GM18508 (cell line): Measurements from ENCODE around the gene THUMPD3.
A peak's percentile ranks its signal among the peaks of the same experiment; 100 is the strongest.

Experiments used
- ATAC-seq: cut with Tn5 transposase; IDR thresholded peaks from one replicate; pipeline ENCODE4 v1.9.1; 2021; ENCODE audit warnings: moderate number of reproducible peaks; ENCODE audit not compliant: insufficient read depth, unreplicated experiment

The THUMPD3 gene, protein sequence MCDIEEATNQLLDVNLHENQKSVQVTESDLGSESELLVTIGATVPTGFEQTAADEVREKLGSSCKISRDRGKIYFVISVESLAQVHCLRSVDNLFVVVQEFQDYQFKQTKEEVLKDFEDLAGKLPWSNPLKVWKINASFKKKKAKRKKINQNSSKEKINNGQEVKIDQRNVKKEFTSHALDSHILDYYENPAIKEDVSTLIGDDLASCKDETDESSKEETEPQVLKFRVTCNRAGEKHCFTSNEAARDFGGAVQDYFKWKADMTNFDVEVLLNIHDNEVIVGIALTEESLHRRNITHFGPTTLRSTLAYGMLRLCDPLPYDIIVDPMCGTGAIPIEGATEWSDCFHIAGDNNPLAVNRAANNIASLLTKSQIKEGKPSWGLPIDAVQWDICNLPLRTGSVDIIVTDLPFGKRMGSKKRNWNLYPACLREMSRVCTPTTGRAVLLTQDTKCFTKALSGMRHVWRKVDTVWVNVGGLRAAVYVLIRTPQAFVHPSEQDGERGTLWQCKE

DNA sequence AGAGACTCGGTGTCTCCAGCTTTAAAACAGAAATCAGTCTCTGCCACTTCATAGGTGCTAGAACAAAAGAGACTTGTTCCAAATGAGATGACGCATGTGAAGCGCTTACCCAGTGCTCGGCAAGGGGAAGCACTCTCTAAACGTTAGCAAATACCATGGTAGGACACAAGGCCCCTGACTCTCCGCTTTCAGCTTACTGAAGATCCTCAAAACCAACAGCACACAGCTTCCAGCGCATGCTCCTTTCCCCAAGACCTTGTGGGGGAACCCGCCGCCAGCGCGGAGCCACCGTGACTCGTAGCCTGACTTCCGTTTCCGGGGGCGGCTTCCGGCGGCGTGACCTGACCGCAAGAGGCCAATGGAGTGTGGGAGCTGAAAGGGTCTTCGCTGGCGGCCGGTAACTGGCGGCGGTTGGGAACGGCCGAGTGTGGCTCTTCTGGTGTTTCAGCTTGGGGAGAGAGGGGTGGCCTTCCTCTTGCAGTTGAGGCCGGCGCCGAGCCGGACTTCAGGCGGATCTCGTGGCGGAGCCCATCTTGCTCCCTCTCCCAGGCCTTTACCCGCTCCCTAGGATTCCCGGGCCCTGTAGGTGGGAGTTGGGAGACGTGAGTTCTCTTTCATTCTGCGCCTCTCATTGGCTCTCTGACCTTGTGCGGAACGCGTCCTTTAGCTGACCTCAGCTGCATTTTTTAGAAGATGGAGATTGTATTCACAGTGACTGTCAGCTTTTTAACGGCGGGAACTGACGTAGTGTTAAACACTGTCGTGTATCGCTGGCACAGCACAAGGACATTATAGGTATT lies at the start of gene THUMPD3:
TSS of gene THUMPD3 (plus strand) at position 324 of the 800 bp plus-strand sequence. CDS start 2,015 bp downstream, outside the sequence.
- ATAC-seq: peak; percentile 65

DNA sequence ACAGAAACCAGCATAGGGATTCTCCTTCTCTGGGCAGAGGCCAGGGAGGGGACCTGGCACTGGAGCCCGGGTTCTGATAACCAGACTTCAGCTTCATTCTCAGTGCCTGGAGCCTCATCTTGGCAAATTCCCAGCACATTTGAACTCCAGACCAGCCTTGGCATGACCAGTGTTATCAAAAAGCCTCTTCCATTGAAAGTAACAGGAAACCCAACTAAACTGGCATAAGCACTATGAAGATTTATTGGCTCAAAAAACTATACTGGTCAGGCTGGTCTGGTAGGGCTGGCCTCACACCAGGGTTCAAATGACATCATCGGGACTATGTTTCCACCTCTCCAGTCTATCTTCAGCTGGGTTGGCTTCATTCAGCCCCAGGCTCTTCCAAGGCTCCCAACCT lies 48.1 kb upstream of the THUMPD3 start:
- ATAC-seq: no peak

GRCh38 chr3:9316881-9317361 lies 45.9 kb upstream of the THUMPD3 start:
- no peak for ATAC-seq

DNA sequence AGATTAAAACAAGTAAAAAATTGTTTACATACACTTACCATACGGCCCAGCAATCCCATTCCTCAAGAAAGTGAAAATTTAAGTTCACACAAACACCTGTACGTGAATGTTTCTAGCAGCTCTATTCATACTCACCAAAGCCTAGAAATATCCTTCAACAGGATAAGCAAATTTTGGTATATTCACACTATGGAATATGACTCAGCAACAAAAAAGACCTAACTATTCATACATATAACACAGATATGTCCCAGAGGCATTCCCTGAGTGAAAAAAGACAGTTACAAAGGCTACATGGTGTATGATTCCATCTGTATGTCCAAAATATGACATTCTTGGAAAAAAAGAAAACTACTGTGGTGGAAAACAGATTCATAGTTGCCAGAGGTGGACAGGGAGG lies 40.1 kb upstream of the THUMPD3 start:
- ATAC-seq: no peak

GRCh38 chr3:9324944-9325343 lies 37.9 kb upstream of the THUMPD3 start:
- no peak for ATAC-seq

GRCh38 chr3:9327578-9327977 lies 35.3 kb upstream of the THUMPD3 start:
- no peak for ATAC-seq

DNA sequence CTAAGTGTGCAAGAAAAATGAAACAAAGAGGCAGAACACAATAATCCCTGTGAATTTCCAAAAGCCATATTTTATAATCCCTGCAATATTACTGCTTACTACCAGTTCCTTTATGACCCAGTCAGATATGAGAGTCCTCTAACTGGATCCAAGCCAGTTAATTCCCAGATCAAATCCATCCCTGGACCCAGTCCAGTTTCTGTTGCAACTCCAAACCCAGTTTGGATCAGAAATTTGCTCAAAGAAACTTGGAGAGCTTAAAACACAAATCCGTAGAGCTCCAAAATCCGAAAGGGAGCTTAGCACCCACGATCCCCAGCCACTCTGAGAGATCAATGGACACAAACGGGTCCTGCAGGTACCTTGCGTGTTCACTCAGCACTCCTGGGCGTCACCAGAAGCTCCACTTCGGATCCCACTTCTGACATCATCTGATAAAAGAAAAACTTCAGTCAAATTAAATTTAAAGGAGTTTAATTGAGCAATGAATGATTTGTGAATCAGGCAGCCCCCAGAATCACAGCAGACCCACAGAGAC lies 32.6 kb upstream of the THUMPD3 start:
- no peak for ATAC-seq

DNA sequence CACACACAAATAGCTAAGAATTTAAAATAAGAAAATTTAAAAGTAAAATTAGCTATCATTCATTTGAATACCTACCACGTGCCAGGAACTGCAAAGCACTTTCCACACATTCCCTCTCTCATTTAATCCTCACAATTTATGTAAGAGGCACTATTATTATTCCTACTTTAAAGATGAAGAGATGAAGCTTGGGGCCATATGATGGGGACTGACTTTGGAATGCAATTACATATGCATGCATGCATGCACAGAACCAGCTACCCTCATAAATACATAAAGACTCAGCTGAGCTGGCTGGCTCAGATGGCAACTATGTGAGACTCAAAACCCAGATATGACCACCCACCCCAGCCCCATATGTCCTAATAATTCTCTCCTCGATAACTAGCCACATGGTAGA lies 31.7 kb upstream of the THUMPD3 start:
- ATAC-seq: no peak

- no peak for ATAC-seq
These were observed 30.4 kb upstream of the THUMPD3 start for GRCh38 chr3:9332250-9333030.

DNA sequence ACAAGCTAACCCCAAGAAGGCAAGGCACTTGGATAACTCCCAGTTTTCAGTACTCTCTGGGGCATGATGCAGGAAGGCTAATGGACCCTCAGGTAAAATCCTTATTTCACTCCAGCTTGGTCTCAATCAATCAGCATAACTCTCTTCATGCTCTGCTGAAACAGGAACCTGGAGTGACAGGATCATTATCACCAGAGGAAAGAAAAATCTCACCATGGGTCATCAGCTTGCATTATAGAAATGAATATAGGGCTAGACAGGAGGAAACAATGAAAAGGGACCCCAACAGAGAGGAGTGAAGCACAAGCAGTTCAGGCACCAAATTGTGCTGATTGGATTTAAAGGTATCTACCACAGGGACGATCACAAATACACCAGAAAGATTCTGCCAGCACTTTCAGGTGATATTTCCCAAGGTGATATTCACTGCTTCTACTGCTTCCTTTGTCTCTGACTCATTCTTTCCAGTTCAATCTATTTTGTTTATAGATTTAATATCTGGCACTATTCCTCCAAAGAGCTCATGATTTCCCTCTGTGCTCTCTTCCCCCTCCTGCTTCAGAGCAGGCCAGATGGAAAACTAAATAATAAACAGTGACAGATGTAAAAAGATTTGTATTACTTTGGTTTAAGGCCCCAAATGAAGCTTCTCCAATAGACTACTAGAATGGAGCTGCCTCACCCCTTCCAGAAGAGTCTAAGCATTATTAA lies 22.9 kb upstream of the THUMPD3 start:
- no peak for ATAC-seq

DNA sequence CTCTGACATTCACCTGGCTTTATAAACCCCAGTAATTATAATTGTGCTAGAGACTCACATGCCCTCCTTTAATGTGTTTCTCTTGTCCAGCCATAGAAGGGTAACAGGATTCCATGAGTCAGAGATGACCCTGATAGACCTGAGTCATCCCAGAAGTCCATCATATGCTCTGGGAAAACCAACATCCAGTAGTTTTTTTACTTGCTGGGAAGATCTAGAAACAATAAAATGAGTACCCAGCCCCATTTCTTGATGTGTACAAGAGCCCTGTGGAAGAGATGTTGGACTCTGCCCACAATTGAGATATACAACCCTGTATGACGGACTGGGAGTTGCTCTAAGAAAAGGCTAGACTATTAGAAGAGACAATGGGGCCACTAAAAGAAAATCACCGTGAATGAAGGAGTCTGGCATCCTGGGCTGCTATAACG lies 22.4 kb upstream of the THUMPD3 start:
- no peak for ATAC-seq

DNA sequence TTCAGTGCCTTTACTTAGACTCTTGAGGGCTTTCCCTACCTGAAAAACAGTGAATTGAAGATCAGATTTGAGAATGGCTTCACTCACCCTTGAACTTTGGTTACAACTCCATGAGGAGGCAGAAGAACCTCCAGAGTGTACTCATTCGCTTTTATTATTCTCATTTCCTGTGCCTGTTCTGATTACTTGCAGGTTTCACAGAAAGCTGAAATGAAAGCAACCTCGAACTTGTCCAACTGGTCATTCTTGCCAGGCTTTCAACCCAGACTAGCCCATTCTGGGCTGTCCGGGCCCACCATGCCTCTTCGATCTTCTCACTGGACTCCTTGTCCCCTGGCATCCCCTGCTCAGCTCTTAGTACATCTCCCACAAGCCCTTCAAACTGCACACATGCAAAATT lies 20.2 kb upstream of the THUMPD3 start:
- no peak for ATAC-seq

DNA sequence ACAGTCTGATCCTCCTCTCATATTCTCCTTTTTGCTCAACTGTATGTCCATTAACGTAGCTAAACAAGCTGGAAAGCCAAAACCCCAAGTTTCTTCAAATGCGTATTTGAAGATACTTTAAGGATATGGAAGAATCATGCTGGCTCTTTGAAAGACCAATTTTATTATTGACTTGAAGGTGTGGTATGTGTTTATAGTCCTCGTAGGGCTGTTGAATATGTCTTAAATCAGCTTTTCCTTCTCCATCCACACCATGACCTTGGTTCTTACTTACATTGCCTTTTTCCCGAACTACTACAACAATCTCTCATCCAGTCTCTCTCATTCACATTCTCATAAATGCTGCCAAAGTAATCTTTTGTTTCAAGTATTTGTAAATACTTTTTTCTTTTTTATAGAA lies 19.7 kb upstream of the THUMPD3 start:
- ATAC-seq: no peak

GRCh38 chr3:9345041-9345440 lies 17.8 kb upstream of the THUMPD3 start:
- ATAC-seq: no peak

DNA sequence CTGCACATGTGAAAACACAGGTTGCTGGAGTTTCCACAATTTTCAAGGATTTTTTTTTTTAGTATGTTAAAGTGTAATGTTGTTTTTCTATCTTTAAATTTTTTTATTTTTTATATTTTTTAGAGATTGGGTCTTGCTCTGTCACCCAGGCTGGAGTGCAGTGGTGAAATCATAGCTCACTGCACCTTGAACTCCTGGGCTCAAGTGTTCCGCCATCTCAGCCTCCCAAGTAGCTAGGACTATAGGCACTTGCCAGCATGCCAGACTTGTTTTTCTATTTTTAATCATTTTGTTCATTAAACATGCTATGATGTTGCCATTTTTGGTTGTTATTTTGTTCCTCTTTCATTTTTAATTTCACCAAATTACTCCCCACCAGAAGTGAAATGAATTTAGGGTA lies 16.7 kb upstream of the THUMPD3 start:
- ATAC-seq: no peak

DNA sequence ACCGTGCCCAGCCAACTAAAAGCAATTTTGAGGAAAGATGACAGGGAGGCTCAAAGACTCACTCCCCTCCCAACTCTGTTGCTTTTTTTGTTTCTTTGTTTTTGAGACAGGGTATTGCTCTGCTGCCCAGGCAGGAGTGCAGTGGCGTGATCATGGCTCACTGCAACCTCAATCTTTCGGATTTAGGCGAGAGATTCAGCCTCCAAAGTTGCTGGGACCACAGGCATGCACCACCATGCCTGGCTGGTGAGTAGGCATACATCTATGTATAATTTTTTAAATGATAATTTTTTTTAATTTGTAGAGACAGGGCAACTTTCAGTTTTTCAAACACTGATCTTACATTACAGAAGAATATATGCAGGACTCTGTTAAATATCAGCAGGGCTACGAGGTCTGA lies 15.8 kb upstream of the THUMPD3 start:
- ATAC-seq: no peak

GRCh38 chr3:9347887-9348286 lies 15.0 kb upstream of the THUMPD3 start:
- no peak for ATAC-seq

DNA sequence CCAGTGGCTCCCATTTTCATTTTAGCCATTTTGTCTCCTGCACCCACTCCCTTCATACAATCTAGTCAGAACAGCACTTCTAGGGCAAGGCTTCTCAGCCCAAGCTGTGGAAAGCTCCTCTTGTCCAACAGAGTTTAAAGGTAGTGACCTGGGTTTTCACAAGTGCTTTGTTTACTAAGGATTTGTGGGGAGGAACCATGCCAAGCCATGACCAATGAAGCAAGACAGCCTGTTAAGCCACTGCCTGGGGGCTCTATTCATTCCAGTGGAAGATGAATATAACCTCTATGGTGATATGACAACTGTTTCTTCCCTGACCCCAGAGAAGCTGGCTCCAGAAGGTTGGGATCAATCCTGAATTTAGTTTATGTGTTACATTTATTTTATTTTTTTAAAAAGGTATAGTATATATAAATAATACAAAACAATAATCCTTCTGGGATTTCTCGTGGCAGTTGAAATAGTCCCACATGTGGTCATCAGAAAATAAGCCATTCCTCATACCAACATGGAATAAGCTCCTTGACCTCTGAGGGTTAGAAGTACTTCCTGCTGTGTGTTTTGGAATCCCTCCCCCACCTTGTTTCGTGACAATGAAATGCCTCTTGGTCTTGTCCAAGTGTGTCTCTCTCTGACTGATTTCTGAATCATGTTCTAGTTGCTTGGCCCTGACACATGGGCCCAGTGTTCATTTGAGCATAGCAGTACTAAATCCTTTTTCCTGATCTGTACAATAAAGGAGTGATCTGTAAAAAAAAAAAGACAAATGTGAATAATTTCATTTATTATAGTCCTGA lies 13.3 kb upstream of the THUMPD3 start:
- ATAC-seq: no peak

DNA sequence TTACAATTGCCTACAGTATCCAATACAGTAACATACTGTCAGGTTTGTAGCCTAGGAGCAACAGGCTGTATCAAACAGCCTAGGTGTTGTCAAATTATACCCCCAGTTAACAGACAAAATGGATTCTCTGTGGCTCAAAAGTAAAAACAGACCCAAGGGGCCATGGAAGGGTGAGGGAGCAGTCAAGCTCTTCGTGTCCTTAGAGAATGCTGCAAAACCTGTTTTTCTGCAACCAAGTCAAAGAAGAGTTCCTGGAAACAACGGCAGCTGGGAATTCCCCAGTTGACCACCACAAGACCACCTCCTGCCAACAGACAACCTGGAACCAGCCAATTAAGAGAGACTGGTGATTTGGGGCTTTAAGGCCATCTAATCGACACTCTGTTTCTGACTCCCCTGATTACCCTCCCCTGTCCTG lies 11.1 kb upstream of the THUMPD3 start:
- no peak for ATAC-seq
